ENCODE results near the gene DACH2.

The DACH2 gene

DNA sequence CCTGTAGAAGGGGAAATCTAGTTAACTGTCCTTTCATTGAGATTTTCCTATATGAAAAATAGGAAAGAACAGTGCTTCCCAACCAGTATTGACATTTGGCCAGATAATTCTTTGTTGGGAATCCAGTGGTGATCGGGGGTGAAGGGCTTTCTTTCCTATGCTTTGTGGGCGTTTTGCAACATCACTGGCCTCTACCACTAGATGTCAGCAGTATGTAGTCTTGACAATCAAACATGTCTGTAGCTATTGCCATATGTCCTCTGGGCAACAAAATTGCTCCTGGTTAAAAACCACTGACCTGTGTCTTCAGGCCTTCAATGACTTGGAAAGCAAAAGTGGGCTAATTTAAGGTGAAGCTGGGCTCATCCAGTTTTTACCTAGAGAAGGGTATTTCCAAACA lies 658.5 kb downstream of the DACH2 start:
- DNase-seq (ENCODE audit: low spot score), result no peak

DNA sequence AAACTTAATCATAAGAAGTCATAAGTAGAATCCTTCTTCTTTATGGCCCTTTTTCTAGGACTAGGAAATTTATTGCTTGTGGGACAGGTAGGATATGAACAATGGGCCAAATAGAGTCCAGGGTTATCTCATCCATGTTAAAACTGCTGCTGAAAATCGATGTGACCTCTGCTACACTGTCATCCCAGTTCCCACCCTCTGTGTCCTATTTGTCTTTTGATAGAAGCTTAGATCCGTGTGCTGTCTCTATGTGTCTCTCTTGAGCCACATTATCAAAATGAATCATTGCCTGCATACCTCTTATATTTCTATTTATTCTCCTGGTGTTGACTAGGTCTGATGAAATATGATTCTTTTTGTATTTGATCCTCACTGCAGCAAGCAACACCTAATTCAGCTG lies 661.4 kb downstream of the DACH2 start:
- DNase-seq (ENCODE audit: low spot score), result no peak

DNA sequence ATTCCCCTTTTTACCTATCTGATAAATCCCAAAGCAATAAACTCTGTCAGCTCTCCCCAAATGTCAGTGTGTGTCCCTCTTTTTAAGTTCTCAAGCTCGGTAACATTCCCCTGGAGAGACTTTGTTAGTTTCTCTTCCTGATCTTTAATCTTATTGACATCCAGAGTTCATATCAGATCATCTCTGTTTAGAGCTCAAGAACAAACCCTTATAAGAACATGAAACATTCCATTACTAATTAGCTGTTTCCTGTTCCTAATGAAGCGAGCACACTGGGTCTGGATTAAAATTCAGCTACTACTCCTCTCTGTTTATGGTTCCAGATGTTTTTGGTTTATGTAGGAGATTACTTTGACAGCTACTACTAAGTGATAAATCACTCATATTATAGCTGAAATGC lies 681.5 kb downstream of the DACH2 start:
- no peak for DNase-seq (ENCODE audit: low spot score)

DNA sequence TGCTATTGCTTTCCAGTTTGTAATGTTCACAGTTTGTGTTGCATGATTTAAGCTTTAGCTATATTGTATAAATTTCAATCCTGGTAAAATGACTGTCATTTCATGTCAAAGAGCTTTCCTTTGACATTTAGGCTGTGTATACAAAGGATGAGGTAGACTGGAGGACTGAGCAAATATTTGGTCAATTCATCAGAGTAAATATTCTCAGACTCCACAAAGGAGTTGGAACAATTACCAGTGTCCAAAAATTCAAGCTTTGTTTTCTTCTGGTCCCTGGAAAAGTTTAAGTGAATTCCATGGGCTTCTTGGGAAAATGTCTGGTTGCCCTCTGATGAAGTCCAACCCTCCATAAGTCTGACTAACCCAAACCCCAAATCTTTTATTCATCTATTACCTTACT lies 682.4 kb downstream of the DACH2 start:
- no peak for DNase-seq (ENCODE audit: low spot score)

DNA sequence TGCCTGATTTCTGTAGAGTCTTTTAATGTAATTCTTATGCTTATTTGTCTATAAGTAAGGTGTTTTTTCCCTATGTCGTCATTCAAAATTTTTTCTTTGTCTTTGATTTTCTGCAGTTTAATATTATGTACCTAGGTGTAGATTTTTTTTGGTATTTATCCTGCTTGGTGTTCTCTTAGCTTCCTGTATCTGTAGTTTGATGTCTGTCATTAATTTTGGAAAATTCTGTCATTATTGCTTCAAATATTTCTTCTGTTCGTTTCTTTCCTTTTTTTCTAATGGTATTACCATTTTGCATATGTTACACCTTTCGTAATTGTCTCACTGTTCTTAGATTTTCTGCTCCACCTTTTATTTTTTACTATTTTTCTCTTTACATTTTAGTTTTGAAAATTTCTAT lies 696.9 kb downstream of the DACH2 start:
- DNase-seq (ENCODE audit: low spot score), result no peak

All from cerebellar cortex (tissue), 1 donor.